RWPE2 (cell line): ENCODE data around the gene HDGF.

Experiments
- ATAC-seq: fragments of 200-7000 bp; cut with Tn5 transposase; 3 replicates; pipeline ENCODE4 v1.9.1; 2021; ENCODE audit warnings: low read depth
- DNase-seq: peaks from one replicate; pipeline ENCODE4 v3.0.0-alpha.2; 2020; ENCODE audit warnings: low spot score
- H3K27ac ChIP-seq: fragments of 450-650 bp; 2 replicates; pipeline ENCODE4 v1.5.1; 2017; ENCODE audit warnings: mild to moderate bottlenecking; ENCODE audit not compliant: poor library complexity, severe bottlenecking
- H3K27me3 ChIP-seq: fragments of 250-450 bp; sonication (Bioruptor Pico); 2 replicates; pipeline ENCODE4 v1.5.1; 2021; ENCODE audit warnings: mild to moderate bottlenecking, moderate library complexity; ENCODE audit not compliant: insufficient read depth, poor library complexity, severe bottlenecking
- H3K36me3 ChIP-seq: fragments of 250-450 bp; sonication (Bioruptor Pico); 2 replicates; pipeline ENCODE4 v1.5.1; 2020; ENCODE audit warnings: low read depth, mild to moderate bottlenecking, moderate library complexity
- H3K4me1 ChIP-seq: fragments of 250-450 bp; sonication (Bioruptor Pico); 2 replicates; pipeline ENCODE4 v1.5.1; 2021; ENCODE audit warnings: mild to moderate bottlenecking, moderate library complexity; ENCODE audit not compliant: insufficient read depth, poor library complexity, severe bottlenecking
- H3K4me3 ChIP-seq: fragments of 250-450 bp; sonication (Bioruptor Pico); 2 replicates; pipeline ENCODE4 v1.5.1; 2021; ENCODE audit warnings: mild to moderate bottlenecking, moderate library complexity; ENCODE audit not compliant: severe bottlenecking
- H3K9me3 ChIP-seq: fragments of 250-450 bp; sonication (Bioruptor Pico); 2 replicates; pipeline ENCODE4 v1.5.1; 2021; ENCODE audit warnings: mild to moderate bottlenecking, moderate library complexity; ENCODE audit not compliant: severe bottlenecking
- TF ChIP-seq, protein P1 (sequence below): fragments of 450-650 bp; IDR thresholded peaks from one replicate; pipeline ENCODE4 v1.5.1; 2017; ENCODE audit warnings: mild to moderate bottlenecking, moderate library complexity; ENCODE audit not compliant: poor library complexity, severe bottlenecking

The HDGF gene

DNA sequence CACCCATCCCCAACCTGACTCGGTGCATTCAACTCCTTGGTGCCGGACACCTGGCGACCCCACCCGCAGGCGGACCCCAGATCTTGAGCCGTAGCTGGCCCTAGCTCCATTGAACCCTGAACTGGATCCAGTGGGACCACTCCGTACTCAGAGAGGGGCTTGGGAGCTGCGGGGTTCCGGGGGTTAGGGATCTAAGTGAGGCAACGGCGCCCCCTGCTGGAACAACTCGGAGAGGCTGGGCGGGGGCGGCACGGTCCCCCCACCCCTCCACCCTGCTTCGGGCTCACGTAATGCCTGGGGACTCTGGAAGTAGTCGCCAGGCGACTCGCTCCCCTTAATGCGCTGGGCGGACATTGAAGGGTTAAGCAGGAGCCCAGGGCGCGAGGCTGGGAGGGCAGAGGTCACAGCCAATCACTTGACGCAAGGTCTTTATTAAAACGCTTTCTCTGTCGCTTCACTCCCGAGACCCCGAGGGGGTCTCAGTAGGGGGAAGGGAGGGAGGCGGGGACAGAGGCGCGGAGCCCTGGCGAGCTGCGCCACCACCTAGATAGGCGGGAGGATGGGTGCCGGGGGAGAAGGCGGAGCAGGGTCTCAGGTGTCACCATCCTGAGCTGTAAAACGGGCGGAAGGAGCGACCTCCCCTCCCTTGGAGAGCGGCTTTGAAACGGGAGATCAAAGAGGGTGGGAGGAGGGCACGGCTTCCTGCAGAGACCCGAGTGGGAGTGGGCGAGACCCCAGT, 45.4 kb downstream of the HDGF start:
- H3K27me3 ChIP-seq, result no peaks in the 10 kb centered on the region
- peaks cover 45% of the 10 kb centered on the region for H3K4me1 ChIP-seq
- no peak for ATAC-seq
- H3K36me3 ChIP-seq, result no peaks in the 10 kb centered on the region
- H3K9me3 ChIP-seq, result no peaks in the 10 kb centered on the region
- DNase-seq, result no peak
- peak overlapping the region; percentile 13 for H3K4me3 ChIP-seq
- no peak overlapping the region for H3K27ac ChIP-seq
- TF ChIP-seq, protein P1, sequence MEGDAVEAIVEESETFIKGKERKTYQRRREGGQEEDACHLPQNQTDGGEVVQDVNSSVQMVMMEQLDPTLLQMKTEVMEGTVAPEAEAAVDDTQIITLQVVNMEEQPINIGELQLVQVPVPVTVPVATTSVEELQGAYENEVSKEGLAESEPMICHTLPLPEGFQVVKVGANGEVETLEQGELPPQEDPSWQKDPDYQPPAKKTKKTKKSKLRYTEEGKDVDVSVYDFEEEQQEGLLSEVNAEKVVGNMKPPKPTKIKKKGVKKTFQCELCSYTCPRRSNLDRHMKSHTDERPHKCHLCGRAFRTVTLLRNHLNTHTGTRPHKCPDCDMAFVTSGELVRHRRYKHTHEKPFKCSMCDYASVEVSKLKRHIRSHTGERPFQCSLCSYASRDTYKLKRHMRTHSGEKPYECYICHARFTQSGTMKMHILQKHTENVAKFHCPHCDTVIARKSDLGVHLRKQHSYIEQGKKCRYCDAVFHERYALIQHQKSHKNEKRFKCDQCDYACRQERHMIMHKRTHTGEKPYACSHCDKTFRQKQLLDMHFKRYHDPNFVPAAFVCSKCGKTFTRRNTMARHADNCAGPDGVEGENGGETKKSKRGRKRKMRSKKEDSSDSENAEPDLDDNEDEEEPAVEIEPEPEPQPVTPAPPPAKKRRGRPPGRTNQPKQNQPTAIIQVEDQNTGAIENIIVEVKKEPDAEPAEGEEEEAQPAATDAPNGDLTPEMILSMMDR, result peak; percentile 87

DNA sequence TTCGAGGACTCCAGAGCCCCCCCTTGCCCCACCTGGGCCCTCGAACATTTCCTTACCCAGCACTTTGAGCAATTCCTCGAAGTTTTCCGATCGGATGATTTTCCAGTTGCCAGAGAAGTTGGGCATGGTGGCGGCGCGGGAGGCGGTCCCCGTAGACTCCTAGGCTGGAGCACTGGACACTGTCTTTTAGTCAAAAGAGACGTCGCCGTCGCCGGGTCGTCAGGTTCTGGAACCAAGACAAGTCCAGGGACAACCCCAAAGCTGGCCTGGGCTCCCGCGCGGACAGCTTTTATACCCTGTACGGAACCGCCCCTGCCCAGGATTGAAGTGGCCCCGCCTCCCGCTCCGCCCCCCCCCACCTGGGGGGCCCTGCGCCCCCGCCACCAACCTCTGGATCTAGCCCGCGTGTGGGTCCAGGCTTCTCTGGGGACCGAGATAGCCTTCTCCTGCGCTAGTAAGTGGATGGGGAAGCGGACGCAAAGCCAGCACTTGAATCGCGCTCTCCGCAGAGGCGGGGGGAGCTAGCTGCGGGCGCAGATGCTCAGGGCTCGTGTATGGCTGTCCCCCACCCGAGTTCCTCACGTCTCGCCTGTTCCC, 46.1 kb downstream of the HDGF start, which contains the start of gene CRABP2:
CRABP2 (minus strand) TSS at position 263 of the 597 bp plus-strand sequence; CDS start at position 126, 137 bp downstream.
- Histone ChIP-seq H3K27ac (no peak within 1 kb of the TSS), H3K36me3 (no peaks in the 10 kb centered on the region), H3K4me3 (peak within 1 kb of the TSS; percentile 13), H3K9me3 (no peaks in the 10 kb centered on the region), H3K27me3 (no peaks in the 10 kb centered on the region), H3K4me1 (peaks cover 40% of the 10 kb centered on the region)
- DNase-seq (no peak), ATAC-seq (no peak)
- TF ChIP-seq, protein P1, result no peak

DNA sequence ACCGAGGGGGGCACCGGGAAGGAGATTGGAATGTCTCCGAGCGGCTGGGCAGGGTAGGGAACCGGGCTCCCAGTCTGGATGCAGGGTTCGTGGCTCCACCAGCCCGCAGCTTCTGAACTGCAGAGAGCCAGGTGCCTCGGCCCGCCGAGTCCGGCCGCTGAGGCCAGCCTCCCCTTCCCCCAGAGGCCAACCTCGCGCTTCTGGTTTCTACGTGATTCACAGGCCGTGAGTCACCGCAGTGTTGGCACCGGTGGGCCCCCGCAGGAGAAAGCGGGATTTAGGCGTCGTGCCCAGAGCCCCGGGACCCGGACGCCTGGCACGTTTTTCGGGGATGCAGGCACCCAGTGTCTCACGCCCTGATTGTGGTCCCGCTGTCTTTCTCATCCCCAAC, 46.5 kb downstream of the HDGF start:
- TF ChIP-seq, protein P1, result no peak
- no peak overlapping the region for H3K27ac ChIP-seq
- peaks cover 35% of the 10 kb centered on the region for H3K4me1 ChIP-seq
- peak overlapping the region; percentile 13 for H3K4me3 ChIP-seq
- peak; percentile 88 for DNase-seq
- H3K9me3 ChIP-seq, result no peaks in the 10 kb centered on the region
- peak; percentile 38 for ATAC-seq
- H3K27me3 ChIP-seq, result no peaks in the 10 kb centered on the region
- H3K36me3 ChIP-seq, result no peaks in the 10 kb centered on the region

DNA sequence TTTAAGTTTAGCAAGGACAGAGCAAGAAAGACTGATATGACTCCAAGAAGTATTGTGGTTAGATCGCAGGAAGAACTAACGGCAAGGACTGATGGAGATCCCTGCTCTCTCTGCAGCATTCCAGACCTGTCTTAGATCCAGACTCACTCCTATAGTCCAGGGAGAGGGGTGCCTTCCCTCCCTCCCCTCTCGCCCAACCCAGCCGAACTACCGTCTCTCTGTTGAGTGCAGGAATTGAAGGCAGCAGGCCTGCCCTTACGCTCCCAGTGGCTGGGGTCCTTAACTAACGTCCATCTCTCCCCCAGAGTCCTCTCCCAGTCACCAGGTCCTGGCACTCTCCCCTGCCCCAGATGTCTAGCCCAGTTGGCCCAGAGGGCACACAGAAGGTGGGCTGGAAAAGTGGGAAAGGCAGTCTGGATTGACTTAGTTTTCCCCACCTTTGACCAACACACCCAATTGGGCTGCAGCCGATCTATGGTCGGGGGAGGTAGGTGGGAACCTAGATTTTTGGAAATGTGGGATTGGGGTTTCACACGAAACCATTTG, 47.2 kb downstream of the HDGF start:
- ATAC-seq (no peak), DNase-seq (no peak)
- no peaks in the 10 kb centered on the region for H3K9me3 ChIP-seq
- TF ChIP-seq, protein P1, result no peak
- H3K27me3 ChIP-seq, result no peaks in the 10 kb centered on the region
- H3K27ac ChIP-seq, result no peak overlapping the region
- H3K4me3 ChIP-seq, result no peak overlapping the region
- no peaks in the 10 kb centered on the region for H3K36me3 ChIP-seq
- peaks cover 30% of the 10 kb centered on the region for H3K4me1 ChIP-seq
